Osteocyte (in vitro differentiated cells): ENCODE data around the gene ENOX1. TPM values are rescaled to one million over a fixed set of nuclear protein-coding genes. Genes with fewer than 3 reads are reported as not detected.

ENCODE experiments used
- DNase-seq: peaks from one replicate; pipeline ENCODE4 v3.0.0; 2021; ENCODE audit warnings: mixed read lengths; ENCODE audit not compliant: unreplicated experiment; ENCODE audit errors: extremely low spot score
- H3K27ac Mint-ChIP-seq: one replicate; pipeline ENCODE4 v1.8.0; 2021; ENCODE audit warnings: mild to moderate bottlenecking, mixed read lengths; ENCODE audit not compliant: unreplicated experiment
- H3K27me3 Mint-ChIP-seq: one replicate; pipeline ENCODE4 v1.8.0; 2021; ENCODE audit warnings: mixed read lengths; ENCODE audit not compliant: unreplicated experiment
- H3K36me3 Mint-ChIP-seq: one replicate; pipeline ENCODE4 v1.8.0; 2021; ENCODE audit warnings: mixed read lengths; ENCODE audit not compliant: unreplicated experiment
- H3K4me1 Mint-ChIP-seq: one replicate; pipeline ENCODE4 v1.8.0; 2021; ENCODE audit warnings: mixed read lengths; ENCODE audit not compliant: unreplicated experiment
- H3K4me3 Mint-ChIP-seq: one replicate; pipeline ENCODE4 v1.8.0; 2021; ENCODE audit warnings: mild to moderate bottlenecking, moderate library complexity, mixed read lengths; ENCODE audit not compliant: unreplicated experiment
- H3K9me3 Mint-ChIP-seq: one replicate; pipeline ENCODE4 v1.8.0; 2021; ENCODE audit warnings: mixed read lengths; ENCODE audit not compliant: unreplicated experiment
- CTCF ChIP-seq: fragments of 200-600 bp; sonication (generic); IDR thresholded peaks from 2 replicates; pipeline ENCODE4 v1.5.0; 2021; ENCODE audit warnings: antibody characterized with exemption, mild to moderate bottlenecking, moderate library complexity
- total RNA-seq: library from RNA; stranded (reverse); gene quantifications from 2 replicates; pipeline ENCODE4 v1.2.1, GENCODE V29; 2021

ENOX1 gene
- total RNA-seq, 1 donor from 2014 or later, result 5.9 TPM

DNA sequence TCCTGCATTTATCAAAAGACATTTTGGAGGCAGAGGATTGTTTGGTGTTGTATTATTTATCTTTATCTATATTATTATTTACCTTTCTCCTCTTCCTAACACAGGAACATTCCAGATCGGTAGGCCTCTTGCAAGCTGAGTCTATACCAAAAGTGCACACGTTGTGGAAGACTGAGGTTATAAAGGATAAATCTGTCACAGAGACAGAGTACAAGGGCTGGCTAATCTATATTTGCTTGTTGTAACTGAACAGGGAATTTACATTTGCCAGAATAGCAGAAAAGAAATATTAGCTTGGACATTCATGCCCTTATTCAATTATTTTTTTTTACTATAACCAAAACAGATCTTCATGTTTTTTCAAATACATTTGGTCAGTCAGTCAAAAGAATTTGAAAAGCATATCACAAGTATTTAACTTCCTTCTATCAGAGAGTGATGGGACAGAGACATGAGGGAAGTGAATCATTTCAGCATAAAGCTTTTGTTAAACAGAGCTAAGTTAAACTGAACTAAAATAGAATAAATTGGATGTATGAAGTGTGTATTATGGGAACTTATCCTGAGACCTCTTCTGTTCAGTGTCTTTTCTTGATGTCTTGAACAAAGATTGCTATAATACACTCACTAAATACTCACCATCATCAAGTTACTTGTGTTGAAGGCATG lies 410.8 kb downstream of the ENOX1 start:
- no peak for TF ChIP-seq CTCF
- Mint-ChIP-seq H3K4me1 (peaks cover 26% of the 10 kb centered on the region), H3K36me3 (peaks cover 14% of the 10 kb centered on the region), H3K27ac (no peak overlapping the region), H3K27me3 (no peaks in the 10 kb centered on the region), H3K4me3 (no peak overlapping the region), H3K9me3 (peaks cover 15% of the 10 kb centered on the region)
- no peak for DNase-seq

DNA sequence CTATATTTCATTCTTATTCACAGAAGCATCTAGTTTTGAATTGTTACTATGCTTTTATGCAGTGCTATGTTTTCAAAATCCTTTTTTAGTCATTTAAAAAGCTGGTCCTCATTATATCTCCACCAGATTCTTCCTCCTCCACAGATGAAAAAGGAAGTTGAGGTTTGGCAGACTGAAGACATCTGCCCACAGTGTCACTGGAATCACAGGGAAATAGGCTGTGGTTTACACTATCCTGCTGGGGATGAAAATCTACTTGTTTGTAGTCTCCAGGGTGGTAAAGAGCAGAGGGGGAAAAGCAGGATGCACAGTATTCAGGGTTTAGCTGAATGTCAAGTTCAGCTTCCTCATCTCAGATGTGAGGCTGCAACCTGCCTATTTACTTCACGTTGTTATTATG lies 412.2 kb downstream of the ENOX1 start:
- Mint-ChIP-seq H3K27me3 (peaks cover 3% of the 10 kb centered on the region), H3K9me3 (peaks cover 11% of the 10 kb centered on the region), H3K36me3 (peaks cover 9% of the 10 kb centered on the region), H3K27ac (no peak overlapping the region), H3K4me1 (peaks cover 26% of the 10 kb centered on the region), H3K4me3 (no peak overlapping the region)
- no peak for DNase-seq
- no peak for TF ChIP-seq CTCF

GRCh38 chr13:43373400-43373799 lies 413.4 kb downstream of the ENOX1 start:
- peaks cover 30% of the 10 kb centered on the region for H3K4me1 Mint-ChIP-seq
- no peak overlapping the region for H3K4me3 Mint-ChIP-seq
- no peak overlapping the region for H3K27ac Mint-ChIP-seq
- H3K27me3 Mint-ChIP-seq, result peaks cover 3% of the 10 kb centered on the region
- no peaks in the 10 kb centered on the region for H3K9me3 Mint-ChIP-seq
- TF ChIP-seq CTCF, result no peak
- DNase-seq, result no peak
- no peaks in the 10 kb centered on the region for H3K36me3 Mint-ChIP-seq

GRCh38 chr13:43370842-43371241 lies 415.9 kb downstream of the ENOX1 start:
- H3K4me1 Mint-ChIP-seq, result peaks cover 33% of the 10 kb centered on the region
- H3K27ac Mint-ChIP-seq, result no peak overlapping the region
- no peak overlapping the region for H3K4me3 Mint-ChIP-seq
- no peaks in the 10 kb centered on the region for H3K9me3 Mint-ChIP-seq
- H3K36me3 Mint-ChIP-seq, result no peaks in the 10 kb centered on the region
- peaks cover 3% of the 10 kb centered on the region for H3K27me3 Mint-ChIP-seq
- no peak for DNase-seq
- TF ChIP-seq CTCF, result no peak

DNA sequence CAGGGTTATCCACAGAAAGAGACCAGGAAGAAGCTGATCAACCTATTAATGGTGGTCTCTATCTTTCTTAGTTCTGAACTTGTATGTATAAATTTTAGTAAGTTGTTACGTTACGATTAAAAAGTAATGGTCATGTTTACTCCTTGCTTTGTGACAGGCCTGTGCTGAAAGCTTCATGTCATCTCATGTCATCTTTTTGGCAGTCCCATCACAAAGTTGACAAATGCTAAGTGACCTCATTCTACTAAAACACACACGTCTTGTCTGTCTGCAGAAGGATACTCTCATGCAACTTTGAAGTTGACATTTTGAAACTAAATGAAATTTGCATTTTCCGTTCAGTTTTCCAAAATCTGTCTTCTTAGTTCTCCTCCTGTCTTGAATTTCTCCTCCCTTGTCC lies 417.5 kb downstream of the ENOX1 start:
- no peaks in the 10 kb centered on the region for H3K9me3 Mint-ChIP-seq
- peaks cover 18% of the 10 kb centered on the region for H3K4me1 Mint-ChIP-seq
- no peaks in the 10 kb centered on the region for H3K36me3 Mint-ChIP-seq
- no peak for DNase-seq
- H3K27me3 Mint-ChIP-seq, result peaks cover 3% of the 10 kb centered on the region
- no peak overlapping the region for H3K27ac Mint-ChIP-seq
- no peak overlapping the region for H3K4me3 Mint-ChIP-seq
- TF ChIP-seq CTCF, result no peak
